Measurements from ENCODE around the gene N4BP2L2.

N4BP2L2 gene

GRCh38 chr13:32431361-32431760 lies 107.2 kb downstream of the N4BP2L2 start:
- no peak for TF ChIP-seq YY1 (IDR thresholded peaks at IDR 0.05; ENCODE audit: insufficient read depth, insufficient read length)
- no peak for TF ChIP-seq SUZ12 (IDR thresholded peaks at IDR 0.05; ENCODE audit: extremely low read depth, insufficient read depth, insufficient read length)
- no peak for TF ChIP-seq ZNF274 (IDR thresholded peaks at IDR 0.05; ENCODE audit: low read depth, low read length)
- no peaks in the 10 kb centered on the region for H3K4me1 ChIP-seq (ENCODE audit: insufficient read depth, insufficient read length)
- DNase-seq (ENCODE audit: low read depth, low spot score): no peak
- no peaks in the 10 kb centered on the region for H3K9me3 ChIP-seq (ENCODE audit: insufficient read depth, low read length)
- H3K9ac ChIP-seq (ENCODE audit: insufficient read length, low read depth): no peak overlapping the region
- H3K36me3 ChIP-seq (ENCODE audit: insufficient read depth, insufficient read length, low read length): no peaks in the 10 kb centered on the region
- no peak overlapping the region for H3K4me3 ChIP-seq (ENCODE audit: insufficient read length, low read depth)
- peaks cover 6% of the 10 kb centered on the region for H3K27me3 ChIP-seq (ENCODE audit: insufficient read depth, insufficient read length)

GRCh38 chr13:32430018-32430747 lies 108.4 kb downstream of the N4BP2L2 start:
- H3K27me3 ChIP-seq (ENCODE audit: insufficient read depth, insufficient read length): peaks cover 18% of the 10 kb centered on the region
- no peaks in the 10 kb centered on the region for H3K4me1 ChIP-seq (ENCODE audit: insufficient read depth, insufficient read length)
- TF ChIP-seq SUZ12 (IDR thresholded peaks at IDR 0.05; ENCODE audit: extremely low read depth, insufficient read depth, insufficient read length) (no peak), ZNF274 (IDR thresholded peaks at IDR 0.05; ENCODE audit: low read depth, low read length) (no peak), YY1 (IDR thresholded peaks at IDR 0.05; ENCODE audit: insufficient read depth, insufficient read length) (no peak)
- no peak overlapping the region for H3K9ac ChIP-seq (ENCODE audit: insufficient read length, low read depth)
- no peaks in the 10 kb centered on the region for H3K36me3 ChIP-seq (ENCODE audit: insufficient read depth, insufficient read length, low read length)
- no peak for DNase-seq (ENCODE audit: low read depth, low spot score)
- H3K4me3 ChIP-seq (ENCODE audit: insufficient read length, low read depth): no peak overlapping the region
- H3K9me3 ChIP-seq (ENCODE audit: insufficient read depth, low read length): no peaks in the 10 kb centered on the region

- no peak for DNase-seq (ENCODE audit: low read depth, low spot score)
- Histone ChIP-seq H3K36me3 (ENCODE audit: insufficient read depth, insufficient read length, low read length) (no peaks in the 10 kb centered on the region), H3K9ac (ENCODE audit: insufficient read length, low read depth) (no peak overlapping the region), H3K9me3 (ENCODE audit: insufficient read depth, low read length) (no peaks in the 10 kb centered on the region), H3K4me3 (ENCODE audit: insufficient read length, low read depth) (no peak overlapping the region), H3K4me1 (ENCODE audit: insufficient read depth, insufficient read length) (no peaks in the 10 kb centered on the region), H3K27me3 (ENCODE audit: insufficient read depth, insufficient read length) (peaks cover 20% of the 10 kb centered on the region)
- no peak for TF ChIP-seq YY1 (IDR thresholded peaks at IDR 0.05; ENCODE audit: insufficient read depth, insufficient read length)
- TF ChIP-seq SUZ12 (IDR thresholded peaks at IDR 0.05; ENCODE audit: extremely low read depth, insufficient read depth, insufficient read length): no peak
- TF ChIP-seq ZNF274 (IDR thresholded peaks at IDR 0.05; ENCODE audit: low read depth, low read length): no peak
Measured at GRCh38 chr13:32429433-32429909, 109.1 kb downstream of the N4BP2L2 start.

- TF ChIP-seq ZNF274 (IDR thresholded peaks at IDR 0.05; ENCODE audit: low read depth, low read length) (no peak), SUZ12 (IDR thresholded peaks at IDR 0.05; ENCODE audit: extremely low read depth, insufficient read depth, insufficient read length) (no peak), YY1 (IDR thresholded peaks at IDR 0.05; ENCODE audit: insufficient read depth, insufficient read length) (no peak)
- no peaks in the 10 kb centered on the region for H3K4me1 ChIP-seq (ENCODE audit: insufficient read depth, insufficient read length)
- no peaks in the 10 kb centered on the region for H3K36me3 ChIP-seq (ENCODE audit: insufficient read depth, insufficient read length, low read length)
- H3K9me3 ChIP-seq (ENCODE audit: insufficient read depth, low read length): no peaks in the 10 kb centered on the region
- peaks cover 20% of the 10 kb centered on the region for H3K27me3 ChIP-seq (ENCODE audit: insufficient read depth, insufficient read length)
- H3K9ac ChIP-seq (ENCODE audit: insufficient read length, low read depth): peak overlapping the region; percentile 80
- peak overlapping the region; percentile 55 for H3K4me3 ChIP-seq (ENCODE audit: insufficient read length, low read depth)
- DNase-seq (ENCODE audit: low read depth, low spot score): no peak
Measured at GRCh38 chr13:32428581-32429432, 109.8 kb downstream of the N4BP2L2 start.

GRCh38 chr13:32427852-32428580 lies 110.6 kb downstream of the N4BP2L2 start, which contains the start of gene N4BP2L1:
N4BP2L1 (minus strand) TSS chr13:32428130; CDS start chr13:32428082, 48 bp downstream.
- Histone ChIP-seq H3K27me3 (ENCODE audit: insufficient read depth, insufficient read length) (peaks cover 20% of the 10 kb centered on the region), H3K9ac (ENCODE audit: insufficient read length, low read depth) (peak within 1 kb of the TSS; percentile 80), H3K4me1 (ENCODE audit: insufficient read depth, insufficient read length) (no peaks in the 10 kb centered on the region), H3K9me3 (ENCODE audit: insufficient read depth, low read length) (no peaks in the 10 kb centered on the region), H3K4me3 (ENCODE audit: insufficient read length, low read depth) (peak within 1 kb of the TSS; percentile 55), H3K36me3 (ENCODE audit: insufficient read depth, insufficient read length, low read length) (no peaks in the 10 kb centered on the region)
- DNase-seq (ENCODE audit: low read depth, low spot score): no peak
- no peak for TF ChIP-seq YY1 (IDR thresholded peaks at IDR 0.05; ENCODE audit: insufficient read depth, insufficient read length)
- TF ChIP-seq ZNF274 (IDR thresholded peaks at IDR 0.05; ENCODE audit: low read depth, low read length): no peak
- TF ChIP-seq SUZ12 (IDR thresholded peaks at IDR 0.05; ENCODE audit: extremely low read depth, insufficient read depth, insufficient read length): no peak

GRCh38 chr13:32426990-32427851 lies 111.4 kb downstream of the N4BP2L2 start:
- H3K4me1 ChIP-seq (ENCODE audit: insufficient read depth, insufficient read length): no peaks in the 10 kb centered on the region
- H3K36me3 ChIP-seq (ENCODE audit: insufficient read depth, insufficient read length, low read length): no peaks in the 10 kb centered on the region
- H3K9ac ChIP-seq (ENCODE audit: insufficient read length, low read depth): peak overlapping the region; percentile 80
- H3K27me3 ChIP-seq (ENCODE audit: insufficient read depth, insufficient read length): peaks cover 20% of the 10 kb centered on the region
- TF ChIP-seq ZNF274 (IDR thresholded peaks at IDR 0.05; ENCODE audit: low read depth, low read length) (no peak), SUZ12 (IDR thresholded peaks at IDR 0.05; ENCODE audit: extremely low read depth, insufficient read depth, insufficient read length) (no peak)
- peak overlapping the region; percentile 55 for H3K4me3 ChIP-seq (ENCODE audit: insufficient read length, low read depth)
- H3K9me3 ChIP-seq (ENCODE audit: insufficient read depth, low read length): no peaks in the 10 kb centered on the region
- no peak for DNase-seq (ENCODE audit: low read depth, low spot score)
